GM12864 (cell line): Measurements from ENCODE around the gene KCNQ1.

Experiments
- DNase-seq: peaks from one replicate; pipeline ENCODE4 v3.0.0-alpha.2; 2011; ENCODE audit warnings: low read depth
- H3K4me3 ChIP-seq: 2 replicates; pipeline ENCODE4 v1.5.1; 2011; ENCODE audit warnings: mild to moderate bottlenecking, low read depth, low read length, control low read depth
- TF ChIP-seq, protein P1 (sequence below): IDR thresholded peaks from 2 replicates; pipeline ENCODE4 v1.5.1; 2011; ENCODE audit warnings: low read depth, mild to moderate bottlenecking, moderate library complexity, low read length, control low read depth, inconsistent platforms; ENCODE audit errors: missing control alignments

KCNQ1 gene

DNA sequence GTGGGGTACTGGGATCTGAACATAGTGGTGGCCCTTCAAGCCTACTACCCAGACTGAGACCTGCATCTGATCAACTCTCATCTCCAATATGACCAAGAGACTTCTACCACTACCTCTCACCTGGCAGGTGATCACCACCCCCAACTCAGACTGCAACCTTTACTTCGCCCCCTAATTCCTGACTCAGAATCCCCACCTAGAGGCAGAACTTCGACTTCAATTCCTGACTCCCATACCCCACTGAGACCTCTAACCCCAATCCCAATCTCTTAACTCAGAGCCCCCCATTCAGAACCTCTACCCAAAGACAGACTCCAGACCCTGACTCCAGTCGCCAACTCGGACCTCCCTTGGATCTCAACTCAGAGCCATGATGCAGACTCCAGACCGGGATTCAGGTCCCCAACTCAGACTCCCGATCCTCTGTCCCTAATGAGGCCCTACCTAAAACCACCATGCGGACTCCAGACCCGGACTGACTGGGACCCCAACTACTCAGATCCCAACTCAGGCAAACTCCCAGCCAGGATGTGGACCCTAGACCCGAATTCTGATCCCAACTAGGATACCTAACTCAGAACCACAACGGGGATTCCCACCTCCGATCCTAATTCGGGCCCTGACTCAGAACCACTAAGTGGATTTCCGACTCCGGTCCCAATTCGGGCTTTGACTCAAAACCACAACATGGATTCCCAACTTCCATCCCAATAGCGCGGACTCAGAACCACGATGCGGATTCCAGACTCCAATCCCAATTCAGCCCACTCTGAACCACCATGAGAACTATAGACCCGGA lies 253.8 kb downstream of the KCNQ1 start:
- no peak for DNase-seq
- peak overlapping the region; percentile 82 for H3K4me3 ChIP-seq
- TF ChIP-seq, protein P1, sequence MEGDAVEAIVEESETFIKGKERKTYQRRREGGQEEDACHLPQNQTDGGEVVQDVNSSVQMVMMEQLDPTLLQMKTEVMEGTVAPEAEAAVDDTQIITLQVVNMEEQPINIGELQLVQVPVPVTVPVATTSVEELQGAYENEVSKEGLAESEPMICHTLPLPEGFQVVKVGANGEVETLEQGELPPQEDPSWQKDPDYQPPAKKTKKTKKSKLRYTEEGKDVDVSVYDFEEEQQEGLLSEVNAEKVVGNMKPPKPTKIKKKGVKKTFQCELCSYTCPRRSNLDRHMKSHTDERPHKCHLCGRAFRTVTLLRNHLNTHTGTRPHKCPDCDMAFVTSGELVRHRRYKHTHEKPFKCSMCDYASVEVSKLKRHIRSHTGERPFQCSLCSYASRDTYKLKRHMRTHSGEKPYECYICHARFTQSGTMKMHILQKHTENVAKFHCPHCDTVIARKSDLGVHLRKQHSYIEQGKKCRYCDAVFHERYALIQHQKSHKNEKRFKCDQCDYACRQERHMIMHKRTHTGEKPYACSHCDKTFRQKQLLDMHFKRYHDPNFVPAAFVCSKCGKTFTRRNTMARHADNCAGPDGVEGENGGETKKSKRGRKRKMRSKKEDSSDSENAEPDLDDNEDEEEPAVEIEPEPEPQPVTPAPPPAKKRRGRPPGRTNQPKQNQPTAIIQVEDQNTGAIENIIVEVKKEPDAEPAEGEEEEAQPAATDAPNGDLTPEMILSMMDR, result no peak

DNA sequence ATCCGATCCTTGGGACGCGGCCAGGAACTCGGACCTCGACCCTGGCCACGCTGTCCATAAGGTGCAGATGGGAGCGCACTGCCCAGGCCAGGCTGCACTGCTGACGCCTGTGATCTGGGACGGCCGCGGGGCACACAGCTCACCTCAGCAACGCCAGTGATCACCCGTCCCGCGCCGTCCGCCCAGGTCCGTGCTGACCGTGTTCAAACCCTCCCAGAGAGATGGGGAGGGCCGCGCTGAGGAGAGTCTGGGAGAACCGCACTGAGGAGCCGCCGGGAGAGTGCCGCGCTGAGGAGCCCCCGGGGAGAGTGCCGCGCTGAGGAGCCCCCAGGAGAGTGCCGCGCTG lies 254.3 kb downstream of the KCNQ1 start:
- H3K4me3 ChIP-seq, result peak overlapping the region; percentile 82
- TF ChIP-seq, protein P1, result no peak
- no peak for DNase-seq

DNA sequence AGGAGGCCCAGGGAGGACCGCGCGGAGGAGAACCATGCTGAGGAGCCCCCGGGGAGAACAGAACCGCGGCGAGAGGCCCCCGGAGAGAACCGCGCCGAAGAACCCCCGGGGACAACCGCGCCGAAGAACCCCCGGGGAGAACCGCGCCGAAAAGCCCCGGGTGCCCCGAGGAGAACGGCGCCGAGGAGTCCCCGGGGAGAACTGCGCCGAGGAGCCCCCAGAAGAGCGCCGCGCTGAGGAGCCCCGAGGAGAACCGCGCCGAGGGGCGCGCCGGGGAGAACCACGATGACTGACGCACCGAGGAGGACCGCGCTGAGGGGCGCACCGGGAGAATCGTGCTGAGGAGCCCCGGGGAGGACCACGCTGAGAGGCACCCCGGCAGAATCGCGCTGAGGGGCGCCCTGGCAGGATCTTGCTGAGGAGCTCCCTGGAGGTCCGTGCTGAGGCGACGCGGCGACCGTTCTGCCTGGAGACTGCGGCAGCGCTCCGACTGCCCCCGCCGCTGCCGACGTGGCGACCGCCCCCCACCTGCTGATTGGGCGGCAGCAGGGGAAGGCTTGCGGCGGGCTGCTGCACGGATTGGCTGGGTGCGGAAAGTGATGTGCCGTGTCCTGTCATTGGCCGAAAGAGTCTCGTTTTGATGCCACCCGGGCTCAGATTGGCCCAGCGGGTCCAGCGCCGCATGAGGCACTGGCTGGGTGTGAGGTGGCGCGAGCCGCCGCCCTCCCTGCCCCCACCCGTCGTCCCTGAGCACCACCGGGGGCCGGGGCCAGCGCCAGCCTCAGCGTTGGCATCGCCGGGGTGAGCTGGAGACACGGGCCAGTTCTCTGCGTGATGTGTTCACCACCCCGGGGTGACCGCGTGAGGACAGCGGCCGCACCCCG lies 255.0 kb downstream of the KCNQ1 start, which contains the start of gene KCNQ1OT1:
TSS of gene KCNQ1OT1 (minus strand) at position 464 of the 884 bp plus-strand sequence.
- TF ChIP-seq, protein P1, result no peak
- H3K4me3 ChIP-seq, result peak within 1 kb of the TSS; percentile 82
- DNase-seq, result peak; percentile 80

DNA sequence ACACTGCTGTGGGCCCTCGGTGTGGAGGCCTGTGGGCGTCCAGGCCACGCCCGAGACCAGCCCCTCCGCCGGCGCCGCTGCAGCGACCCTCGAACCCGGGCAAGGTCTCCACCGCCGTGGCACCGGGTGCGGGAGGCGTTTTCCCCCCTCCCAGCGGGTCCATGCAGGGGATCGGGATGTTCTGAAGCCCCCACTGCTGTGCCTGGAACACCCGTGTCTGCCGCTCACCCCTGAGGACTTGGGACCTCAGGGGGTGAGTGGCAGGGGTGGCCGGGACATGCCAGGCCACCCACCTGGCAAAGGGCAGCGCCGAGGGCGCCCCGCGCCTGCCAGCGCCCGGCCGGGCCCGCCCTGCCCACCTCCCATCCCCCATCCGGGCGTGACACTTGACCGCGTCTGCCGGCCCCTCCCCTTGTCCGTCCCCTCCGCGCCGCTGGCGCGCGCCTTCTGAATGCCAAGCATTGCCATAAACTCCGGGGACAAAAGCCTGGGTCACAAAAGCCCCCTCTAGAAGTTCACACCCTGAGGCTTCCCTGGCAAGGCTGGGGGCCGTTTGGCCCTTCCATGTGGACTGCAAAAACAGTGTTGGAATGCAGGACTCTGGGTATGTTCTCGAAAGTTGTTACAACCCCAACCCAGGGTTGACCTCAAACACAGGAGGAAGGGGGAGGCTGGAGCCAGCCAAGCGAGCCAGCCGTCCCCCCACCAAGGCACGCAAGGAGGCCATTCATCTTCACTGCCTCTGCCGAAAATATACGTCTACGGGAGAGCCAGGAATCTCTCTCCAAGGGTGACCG lies 255.8 kb downstream of the KCNQ1 start:
- H3K4me3 ChIP-seq, result peak overlapping the region; percentile 82
- TF ChIP-seq, protein P1, result no peak
- DNase-seq, result peak; percentile 13

DNA sequence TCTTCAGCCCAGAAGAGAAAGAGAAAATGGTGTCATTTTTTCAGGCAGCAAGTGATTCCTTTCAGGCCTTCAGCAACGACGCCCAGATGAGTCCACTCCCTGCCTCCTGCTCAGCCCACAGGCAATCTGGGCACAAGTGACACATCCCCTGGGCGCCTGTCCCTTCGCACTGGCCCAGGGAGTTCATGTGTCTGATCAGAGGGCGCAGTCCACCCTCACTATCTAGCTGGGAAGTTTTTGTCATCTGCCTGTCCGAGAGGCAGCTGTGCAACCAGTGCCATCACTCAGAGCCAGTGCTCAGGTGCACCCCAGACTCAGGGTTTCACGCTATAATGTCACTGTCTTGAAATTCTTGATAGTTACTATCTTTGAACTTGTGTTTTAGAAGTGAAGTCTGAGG lies 256.4 kb downstream of the KCNQ1 start:
- H3K4me3 ChIP-seq, result no peak overlapping the region
- no peak for DNase-seq
- TF ChIP-seq, protein P1, result no peak

DNA sequence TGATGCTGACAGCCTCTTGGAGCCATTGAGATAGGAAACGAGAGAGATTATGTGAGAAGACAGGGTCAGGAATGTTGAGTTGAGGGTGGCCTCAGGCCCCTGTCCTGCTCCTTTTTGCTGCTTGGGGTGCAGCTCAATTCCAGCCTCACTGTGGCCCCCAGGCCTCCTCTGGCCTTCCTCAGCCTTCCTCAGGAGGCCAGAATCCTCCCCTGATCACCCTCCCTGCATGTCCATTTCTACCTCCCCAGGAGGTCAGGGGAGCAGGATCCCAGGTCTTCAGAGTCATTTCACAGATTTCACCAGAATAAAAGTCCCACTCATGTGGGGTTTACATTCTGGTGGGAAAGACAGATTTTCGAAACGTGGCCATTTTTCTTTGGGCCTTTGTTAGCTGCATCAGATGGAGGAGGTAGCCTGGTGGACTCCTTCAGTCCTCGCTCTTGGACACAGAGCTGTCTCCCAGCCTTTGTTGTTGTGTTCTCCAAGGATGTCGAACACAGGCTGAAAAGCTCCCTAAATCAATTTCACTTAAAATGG lies 257.2 kb downstream of the KCNQ1 start:
- H3K4me3 ChIP-seq, result no peak overlapping the region
- TF ChIP-seq, protein P1, result no peak
- DNase-seq, result no peak
